Activated CD4-positive, alpha-beta T cell treated with anti-CD3 and anti-CD28 coated beads, Interleukin-2, Interleukin-4, amounts not matched to agents 100 ng/mL and 50 ng/mL, durations not matched to agents 16 hours and 8 hours (primary cell): Measurements from ENCODE around the gene PIGK.

ENCODE experiments used
- DNase-seq: peaks from one replicate; pipeline ENCODE4 v3.0.0-alpha.2; 2020; ENCODE audit warnings: low spot score

PIGK gene

GRCh38 chr1:77096496-77097255, 122.6 kb downstream of the PIGK start:
- no peak for DNase-seq

DNA sequence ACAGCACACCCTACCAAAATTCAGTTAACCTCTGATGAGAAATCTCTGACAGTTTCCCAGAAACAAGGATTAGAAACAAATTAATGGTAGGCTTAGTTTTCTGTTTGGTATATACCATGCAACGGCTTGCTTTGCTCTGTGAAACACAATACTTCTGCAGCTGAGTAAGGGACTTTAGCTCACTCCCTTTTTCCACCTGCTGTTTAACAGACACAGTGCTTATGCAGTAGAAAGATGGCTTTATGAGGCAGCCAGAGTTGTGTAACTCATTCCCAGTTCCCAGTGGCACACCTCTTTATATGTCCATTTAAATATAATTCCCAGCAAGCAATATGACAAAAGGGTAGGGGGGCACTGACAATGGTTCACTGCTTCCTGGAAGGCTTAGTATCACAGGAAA, 124.0 kb downstream of the PIGK start:
- no peak for DNase-seq

GRCh38 chr1:77089756-77090155, 129.5 kb downstream of the PIGK start:
- no peak for DNase-seq

- no peak for DNase-seq
Observed at GRCh38 chr1:77085109-77085508, 134.1 kb downstream of the PIGK start.

DNA sequence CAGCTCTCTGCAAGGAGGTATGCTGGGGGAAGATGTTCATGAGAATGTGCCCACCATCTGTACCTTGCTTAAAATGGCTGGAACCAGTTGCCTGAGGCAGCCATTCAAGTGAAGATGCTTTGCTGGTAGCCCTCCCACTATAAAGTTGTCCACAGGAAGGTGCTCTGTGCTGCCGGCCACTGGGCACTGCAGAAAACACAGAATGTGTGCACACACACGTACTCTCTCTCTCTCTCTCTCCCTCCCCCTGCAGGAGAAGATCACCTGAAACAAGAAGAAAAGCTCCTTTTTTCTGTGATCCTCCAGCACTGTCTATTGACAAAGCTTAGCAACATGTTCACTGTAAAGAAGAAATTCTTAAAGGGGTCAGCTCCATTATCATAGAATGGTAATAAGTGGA, 134.8 kb downstream of the PIGK start:
- no peak for DNase-seq

- no peak for DNase-seq
Observed at GRCh38 chr1:77081834-77082233, 137.4 kb downstream of the PIGK start.

DNA sequence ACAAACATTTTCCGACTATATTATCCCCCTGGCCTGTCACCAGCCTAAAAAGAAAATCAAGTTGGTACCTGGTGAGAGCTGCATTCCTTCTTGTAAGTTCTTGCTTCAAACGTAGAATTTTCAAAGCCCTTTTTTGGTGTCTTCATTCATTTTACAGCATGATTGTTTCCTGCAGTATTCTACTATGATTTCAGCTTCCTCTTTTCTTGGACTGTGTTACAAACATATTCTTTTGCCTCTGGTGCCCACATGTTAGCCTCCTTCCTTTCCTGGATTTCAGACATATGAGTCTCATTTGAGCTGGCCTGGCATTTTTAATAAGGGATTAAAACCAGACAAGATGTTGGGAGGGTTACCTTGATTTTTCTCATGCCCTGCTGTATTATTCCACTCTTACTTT, 142.5 kb downstream of the PIGK start:
- DNase-seq, result no peak

DNA sequence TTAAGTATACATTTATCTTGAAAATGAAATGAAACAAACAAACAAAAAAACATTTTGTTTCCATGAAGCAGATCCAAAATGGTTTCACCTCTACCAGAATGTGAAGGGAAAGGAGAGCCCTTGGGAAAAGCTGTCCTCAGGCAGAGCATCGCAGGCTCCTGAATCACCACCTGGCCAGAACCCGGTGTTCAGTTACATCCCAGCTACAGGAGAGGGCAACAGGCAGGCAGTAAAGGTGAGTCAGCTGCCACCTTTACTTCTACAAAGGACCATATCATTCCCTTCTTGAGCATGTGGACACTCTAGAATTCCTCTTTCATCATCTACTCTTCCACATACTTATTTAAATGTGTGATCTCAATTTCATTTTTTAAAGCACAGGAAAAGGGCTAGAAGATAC, 151.2 kb downstream of the PIGK start:
- no peak for DNase-seq

- no peak for DNase-seq
Observed at GRCh38 chr1:77065693-77066342, 153.4 kb downstream of the PIGK start.

- no peak for DNase-seq
Observed at GRCh38 chr1:77064246-77064645, 155.0 kb downstream of the PIGK start.

- no peak for DNase-seq
Observed at GRCh38 chr1:77063118-77063517, 156.1 kb downstream of the PIGK start.

- no peak for DNase-seq
Observed at GRCh38 chr1:77061162-77061561, 158.1 kb downstream of the PIGK start.

- no peak for DNase-seq
Observed at GRCh38 chr1:77060000-77060399, 159.2 kb downstream of the PIGK start.

DNA sequence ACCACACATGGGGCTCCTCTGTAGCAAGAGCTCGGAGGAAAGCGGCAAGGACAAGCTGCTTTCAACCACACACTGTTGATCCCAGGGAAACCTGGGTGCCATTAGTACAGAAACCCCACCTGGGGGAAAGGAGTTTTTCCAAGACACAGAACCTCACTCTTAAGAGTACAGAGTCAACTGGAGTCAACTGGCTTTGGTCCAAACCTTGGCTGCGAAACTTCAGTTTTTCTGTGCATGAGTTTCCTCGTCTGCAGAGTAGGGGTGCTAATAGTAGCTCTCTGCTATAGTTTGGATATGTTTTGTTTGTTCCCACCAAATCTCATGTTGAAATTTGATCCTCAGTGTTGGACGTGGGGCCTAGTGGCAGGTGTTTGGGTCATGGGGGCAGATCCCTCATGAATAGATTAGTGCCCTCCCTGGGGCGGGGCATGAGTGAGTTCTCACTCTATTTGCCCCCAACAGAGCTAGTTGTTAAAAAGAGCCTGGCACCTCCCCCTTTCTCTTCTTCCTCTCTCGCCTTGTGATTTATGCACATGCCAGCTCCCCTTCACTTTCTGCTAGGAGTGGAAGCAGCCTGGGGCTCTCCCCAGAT, 161.1 kb downstream of the PIGK start:
- no peak for DNase-seq

DNA sequence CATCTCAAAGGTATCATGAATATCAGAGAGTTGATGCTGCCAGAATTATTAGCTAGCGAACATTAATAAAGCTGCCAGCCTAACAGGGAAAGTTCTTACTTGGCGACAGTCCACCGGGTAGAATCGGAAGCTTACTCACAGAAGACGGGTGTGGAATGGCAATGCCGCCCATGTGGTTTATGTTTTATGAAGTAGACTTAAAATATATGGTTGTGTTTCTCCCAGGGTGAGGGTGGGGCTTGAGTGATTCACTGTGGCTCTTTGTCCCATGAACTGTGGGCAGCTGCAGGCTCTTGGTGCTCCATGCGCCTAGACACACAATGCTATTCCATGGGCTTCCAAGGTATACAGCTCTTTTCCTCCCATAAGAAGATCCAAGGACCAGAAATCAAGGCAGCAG, 162.7 kb downstream of the PIGK start:
- no peak for DNase-seq

- no peak for DNase-seq
Observed at GRCh38 chr1:77051425-77051824, 167.8 kb downstream of the PIGK start.

GRCh38 chr1:77048615-77049005, 170.6 kb downstream of the PIGK start:
- no peak for DNase-seq

DNA sequence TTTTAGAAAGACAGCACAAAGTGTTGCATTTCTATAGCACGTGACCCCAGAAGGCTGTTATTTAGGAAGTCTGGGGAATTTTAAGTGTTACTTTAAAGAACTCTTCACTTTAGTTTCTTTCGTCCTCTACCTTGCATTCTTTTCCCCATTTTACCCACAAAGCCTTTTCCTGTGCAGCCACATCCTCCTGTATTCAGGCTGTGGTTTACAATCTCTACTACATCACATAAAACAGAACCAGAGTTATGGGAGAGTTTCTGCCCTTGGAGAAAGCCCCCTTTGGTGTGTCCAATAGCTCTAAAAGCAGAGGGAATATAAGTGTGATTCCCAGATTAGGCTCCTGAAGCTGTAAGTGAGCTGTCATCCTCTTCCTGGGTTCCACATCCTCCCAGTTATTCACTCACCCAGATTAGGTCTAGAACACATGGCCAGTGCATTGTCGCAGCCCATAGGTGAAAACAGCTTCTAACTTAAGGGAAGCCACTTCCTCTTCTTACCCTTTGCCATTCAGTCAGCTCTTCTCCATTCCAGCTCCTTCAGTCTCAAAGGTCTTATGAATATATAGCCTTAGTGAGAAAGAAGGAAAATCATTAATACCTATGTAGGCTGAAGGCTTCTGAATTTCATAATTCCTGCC, 171.1 kb downstream of the PIGK start:
- no peak for DNase-seq

DNA sequence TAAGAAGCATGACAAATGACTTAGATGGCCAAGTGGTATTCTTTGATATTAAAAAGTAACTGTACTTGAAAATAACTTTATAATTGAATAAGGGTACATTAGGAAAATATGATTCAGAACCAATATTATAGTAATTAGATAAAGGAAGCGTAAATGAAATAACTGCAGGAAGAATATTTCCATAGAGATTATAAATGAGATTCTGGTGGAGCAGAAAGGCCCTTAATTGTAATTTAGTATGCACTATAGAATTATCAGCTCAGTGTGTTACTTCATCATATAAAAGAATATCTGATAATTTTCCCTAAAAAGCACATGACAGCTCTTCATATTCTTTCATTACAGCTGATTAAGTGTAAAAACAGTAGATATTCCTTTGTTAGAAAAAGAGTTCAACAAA, 171.7 kb downstream of the PIGK start:
- no peak for DNase-seq

DNA sequence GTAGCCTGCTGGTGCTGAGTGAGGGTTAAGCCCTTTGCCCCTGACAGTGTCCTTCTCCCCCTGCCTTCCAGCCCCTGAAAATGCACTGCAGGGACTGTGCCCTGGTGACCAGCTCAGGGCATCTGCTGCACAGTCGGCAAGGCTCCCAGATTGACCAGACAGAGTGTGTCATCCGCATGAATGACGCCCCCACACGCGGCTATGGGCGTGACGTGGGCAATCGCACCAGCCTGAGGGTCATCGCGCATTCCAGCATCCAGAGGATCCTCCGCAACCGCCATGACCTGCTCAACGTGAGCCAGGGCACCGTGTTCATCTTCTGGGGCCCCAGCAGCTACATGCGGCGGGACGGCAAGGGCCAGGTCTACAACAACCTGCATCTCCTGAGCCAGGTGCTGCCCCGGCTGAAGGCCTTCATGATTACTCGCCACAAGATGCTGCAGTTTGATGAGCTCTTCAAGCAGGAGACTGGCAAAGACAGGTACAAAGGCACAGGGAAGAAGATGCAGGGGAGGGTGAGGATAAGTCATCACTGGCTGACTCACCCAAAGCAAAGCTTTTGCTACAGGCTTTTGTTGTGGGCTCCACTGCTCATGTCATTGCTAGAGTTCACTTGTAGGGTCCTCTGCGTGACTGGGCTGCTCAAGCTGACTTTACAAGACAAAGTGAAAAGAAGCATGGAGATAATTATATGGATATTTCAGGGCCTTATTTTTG, 174.9 kb downstream of the PIGK start:
- no peak for DNase-seq

DNA sequence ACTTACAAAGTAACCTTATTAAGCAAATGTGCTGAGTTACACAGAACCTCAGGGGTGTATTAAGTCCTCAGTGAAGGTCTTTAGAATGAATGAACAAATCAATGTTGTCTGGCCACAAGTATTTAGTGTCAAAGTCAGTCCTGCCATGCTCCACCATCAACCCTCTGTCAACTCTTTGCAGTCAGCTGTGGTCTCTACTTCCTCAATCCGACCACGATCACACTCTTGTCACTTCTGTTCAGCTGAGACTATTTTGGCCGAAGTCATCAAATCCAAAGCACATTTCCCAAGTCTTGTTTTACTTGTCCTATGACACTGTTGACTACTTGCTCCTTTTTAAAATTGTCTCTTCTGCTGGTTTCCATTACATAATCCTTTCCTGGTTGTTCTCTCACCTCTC, 178.4 kb downstream of the PIGK start:
- no peak for DNase-seq

- DNase-seq, result no peak
Observed at GRCh38 chr1:77039739-77040138, 179.5 kb downstream of the PIGK start.
